SK-N-MC (cell line): ENCODE results near the gene AASDH.

Experiments used
- EZH2 ChIP-seq: fragments of 200-600 bp; sonication (generic); IDR thresholded peaks from one replicate; pipeline ENCODE4 v1.6.1; 2017; ENCODE audit warnings: antibody characterized with exemption
- POLR2AphosphoS5 ChIP-seq: IDR thresholded peaks from 2 replicates; pipeline ENCODE4 v1.6.1; 2012; ENCODE audit warnings: mild to moderate bottlenecking, low read depth, low read length, borderline replicate concordance

GRCh38 chr4:56416349-56416748 is 29.1 kb upstream of the AASDH start:
- TF ChIP-seq POLR2AphosphoS5 (no peak), EZH2 (no peak)
